Activated effector memory CD4-positive, alpha-beta T cell treated with Interleukin-2 at 50 U/mL for 16 hours (primary cell): ENCODE results near the gene PRSS56.
A peak's percentile ranks its signal among the peaks of the same experiment; 100 is the strongest.
"Not testable (repeated sequence)": the region's sequence is repeated elsewhere in the genome, so short reads cannot be mapped to it uniquely, and the experiment has no call there.

Experiments used
- DNase-seq: peaks from one replicate; pipeline ENCODE4 v3.0.0-alpha.2; 2020

Gene PRSS56

GRCh38 chr2:232526372-232526941 is 6.3 kb downstream of the PRSS56 start:
- DNase-seq, result no peak

GRCh38 chr2:232527905-232528470 is 7.8 kb downstream of the PRSS56 start:
- DNase-seq, result no peak

GRCh38 chr2:232528746-232529460 is 8.7 kb downstream of the PRSS56 start:
- DNase-seq, result peak; percentile 8

- no peak for DNase-seq
Measured at GRCh38 chr2:232529806-232530547, 9.8 kb downstream of the PRSS56 start.

- no peak for DNase-seq
Measured at GRCh38 chr2:232530626-232531260, 10.6 kb downstream of the PRSS56 start.

- no peak for DNase-seq
Measured at GRCh38 chr2:232532419-232532818, 12.2 kb downstream of the PRSS56 start.

- not testable (repeated sequence) for DNase-seq
Measured at GRCh38 chr2:232532821-232533220, 12.6 kb downstream of the PRSS56 start.

GRCh38 chr2:232533944-232534710 is 13.9 kb downstream of the PRSS56 start:
- no peak for DNase-seq

- DNase-seq, result no peak
Measured at GRCh38 chr2:232534940-232535651, 14.9 kb downstream of the PRSS56 start.

GRCh38 chr2:232535761-232536530 is 15.8 kb downstream of the PRSS56 start:
- no peak for DNase-seq

GRCh38 chr2:232537079-232537478 is 16.9 kb downstream of the PRSS56 start:
- DNase-seq, result no peak

GRCh38 chr2:232537499-232537898 is 17.3 kb downstream of the PRSS56 start:
- DNase-seq, result no peak

GRCh38 chr2:232538671-232539070 is 18.5 kb downstream of the PRSS56 start:
- DNase-seq, result no peak

- no peak for DNase-seq
Measured at GRCh38 chr2:232539298-232540231, 19.4 kb downstream of the PRSS56 start, which contains the start of gene CHRNG. TSS of gene CHRNG (plus strand) at chr2:232539692. CDS start at chr2:232539748, 56 bp downstream.

- DNase-seq, result no peak
Measured at GRCh38 chr2:232540441-232541041, 20.4 kb downstream of the PRSS56 start.

- DNase-seq, result no peak
Measured at GRCh38 chr2:232541195-232541960, 21.2 kb downstream of the PRSS56 start.

- no peak for DNase-seq
Measured at GRCh38 chr2:232541961-232542714, 21.9 kb downstream of the PRSS56 start.
